GM12865 (cell line): Measurements from ENCODE around the gene HBD.

Source experiments
- DNase-seq: peaks from one replicate; pipeline ENCODE4 v3.0.0; 2010; ENCODE audit warnings: low read depth
- H3K4me3 ChIP-seq: 2 replicates; pipeline ENCODE4 v1.5.1; 2011; ENCODE audit warnings: mild to moderate bottlenecking, low read depth, low read length, control low read depth
- TF ChIP-seq, protein P1 (sequence below): IDR thresholded peaks from 2 replicates; pipeline ENCODE4 v1.5.1; 2011; ENCODE audit warnings: low read length, control low read depth, low read depth, inconsistent platforms; ENCODE audit not compliant: insufficient read depth; ENCODE audit errors: missing control alignments

HBD gene

DNA sequence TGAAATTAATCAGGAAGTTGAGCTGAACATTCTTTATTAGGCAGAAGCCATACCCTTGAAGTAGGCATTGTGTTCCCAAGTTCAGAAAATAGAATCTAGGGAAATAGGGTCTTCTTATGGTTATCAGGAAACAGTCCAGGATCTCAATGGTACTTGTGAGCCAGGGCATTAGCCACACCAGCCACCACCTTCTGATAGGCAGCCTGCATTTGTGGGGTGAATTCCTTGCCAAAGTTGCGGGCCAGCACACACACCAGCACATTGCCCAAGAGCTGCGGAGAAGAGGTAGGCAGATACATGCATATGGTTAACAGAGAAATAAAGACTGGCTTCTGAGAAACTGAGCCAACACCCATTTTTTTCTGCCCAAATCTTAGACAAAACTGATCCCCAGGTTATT lies 1.5 kb downstream of the HBD start:
- TF ChIP-seq, protein P1, sequence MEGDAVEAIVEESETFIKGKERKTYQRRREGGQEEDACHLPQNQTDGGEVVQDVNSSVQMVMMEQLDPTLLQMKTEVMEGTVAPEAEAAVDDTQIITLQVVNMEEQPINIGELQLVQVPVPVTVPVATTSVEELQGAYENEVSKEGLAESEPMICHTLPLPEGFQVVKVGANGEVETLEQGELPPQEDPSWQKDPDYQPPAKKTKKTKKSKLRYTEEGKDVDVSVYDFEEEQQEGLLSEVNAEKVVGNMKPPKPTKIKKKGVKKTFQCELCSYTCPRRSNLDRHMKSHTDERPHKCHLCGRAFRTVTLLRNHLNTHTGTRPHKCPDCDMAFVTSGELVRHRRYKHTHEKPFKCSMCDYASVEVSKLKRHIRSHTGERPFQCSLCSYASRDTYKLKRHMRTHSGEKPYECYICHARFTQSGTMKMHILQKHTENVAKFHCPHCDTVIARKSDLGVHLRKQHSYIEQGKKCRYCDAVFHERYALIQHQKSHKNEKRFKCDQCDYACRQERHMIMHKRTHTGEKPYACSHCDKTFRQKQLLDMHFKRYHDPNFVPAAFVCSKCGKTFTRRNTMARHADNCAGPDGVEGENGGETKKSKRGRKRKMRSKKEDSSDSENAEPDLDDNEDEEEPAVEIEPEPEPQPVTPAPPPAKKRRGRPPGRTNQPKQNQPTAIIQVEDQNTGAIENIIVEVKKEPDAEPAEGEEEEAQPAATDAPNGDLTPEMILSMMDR = no peak
- DNase-seq = no peak

DNA sequence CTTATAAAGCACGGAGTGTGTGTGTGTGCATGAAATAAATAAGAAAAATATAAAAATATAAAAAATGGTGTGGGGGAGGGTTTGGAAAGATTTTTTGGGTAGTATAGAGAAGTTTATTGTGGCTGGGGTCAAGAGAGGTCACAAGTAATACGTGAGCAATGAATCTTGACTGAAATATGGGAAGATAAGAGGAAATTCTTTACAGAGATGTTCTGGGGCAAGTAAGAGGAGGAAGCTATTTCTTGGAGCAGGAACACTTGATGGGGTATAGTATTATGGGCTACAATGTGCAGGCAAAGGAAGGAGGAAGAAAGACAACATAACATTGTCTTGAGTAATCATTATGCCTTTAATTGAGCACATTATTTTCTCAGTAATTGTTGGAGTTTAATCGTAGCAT lies 2.1 kb downstream of the HBD start:
- TF ChIP-seq, protein P1 = no peak
- no peak for DNase-seq
- no peak overlapping the region for H3K4me3 ChIP-seq

More for the DNA sequence above, 1.5 kb downstream of the HBD start:
- H3K4me3 ChIP-seq = no peak overlapping the region

DNA sequence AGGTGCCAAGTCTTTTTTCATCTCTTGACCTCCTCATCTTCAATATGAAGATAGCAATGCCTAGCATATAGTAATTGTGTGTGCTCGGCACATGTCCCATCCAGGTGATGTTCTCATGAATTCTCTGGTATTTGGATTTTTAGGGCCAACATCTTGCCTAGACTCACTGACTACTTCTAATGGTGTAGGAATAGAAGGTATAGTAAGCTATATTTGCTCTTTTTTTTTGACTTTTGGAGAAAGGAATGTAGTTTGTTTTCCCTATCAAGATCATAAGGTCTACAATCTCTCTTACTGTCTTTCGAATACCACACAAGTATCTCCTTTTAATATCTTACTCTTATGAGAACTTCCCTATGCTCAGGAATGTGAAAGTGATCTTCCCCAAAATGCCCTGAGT lies 3.2 kb downstream of the HBD start:
- no peak overlapping the region for H3K4me3 ChIP-seq
- no peak for DNase-seq
- TF ChIP-seq, protein P1 = no peak

DNA sequence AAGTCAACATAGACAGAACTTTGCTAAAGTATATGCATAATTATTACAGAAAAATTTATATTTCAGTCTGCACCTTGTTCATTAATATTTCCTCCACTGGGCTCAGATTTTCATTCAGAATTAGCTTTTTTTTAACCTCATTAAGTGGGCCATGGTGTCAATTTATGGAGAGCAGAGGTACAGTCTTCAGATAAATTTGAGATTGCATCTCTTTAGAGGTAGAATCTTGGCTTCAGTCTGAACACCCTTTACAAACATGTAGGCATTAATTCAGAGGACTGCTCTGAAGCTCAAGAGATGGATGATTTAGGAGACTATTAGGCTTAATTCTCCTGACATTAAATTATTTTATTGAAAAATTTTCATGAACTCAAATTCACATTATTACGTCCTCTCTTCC lies 4.0 kb downstream of the HBD start:
- no peak for DNase-seq
- no peak overlapping the region for H3K4me3 ChIP-seq
- TF ChIP-seq, protein P1 = no peak

DNA sequence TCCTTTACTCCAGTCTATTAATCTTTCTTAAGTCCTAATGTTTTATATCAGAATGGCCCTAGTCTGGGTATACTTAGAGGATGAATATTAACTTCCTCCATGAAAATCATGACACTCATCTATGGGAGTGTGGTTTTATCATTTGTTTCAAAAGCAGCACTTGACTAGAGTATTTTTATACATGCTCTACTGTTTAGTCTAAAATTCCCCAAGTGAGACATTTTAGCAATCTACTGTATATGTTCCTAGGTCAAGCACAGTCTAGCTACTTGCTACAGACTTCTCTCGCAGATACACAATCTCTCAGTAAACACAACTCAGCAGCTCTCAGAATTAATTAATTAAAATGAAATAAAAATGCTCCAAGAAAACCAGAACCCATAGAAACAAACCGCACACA lies 4.5 kb downstream of the HBD start:
- no peak for DNase-seq
- TF ChIP-seq, protein P1 = no peak

DNA sequence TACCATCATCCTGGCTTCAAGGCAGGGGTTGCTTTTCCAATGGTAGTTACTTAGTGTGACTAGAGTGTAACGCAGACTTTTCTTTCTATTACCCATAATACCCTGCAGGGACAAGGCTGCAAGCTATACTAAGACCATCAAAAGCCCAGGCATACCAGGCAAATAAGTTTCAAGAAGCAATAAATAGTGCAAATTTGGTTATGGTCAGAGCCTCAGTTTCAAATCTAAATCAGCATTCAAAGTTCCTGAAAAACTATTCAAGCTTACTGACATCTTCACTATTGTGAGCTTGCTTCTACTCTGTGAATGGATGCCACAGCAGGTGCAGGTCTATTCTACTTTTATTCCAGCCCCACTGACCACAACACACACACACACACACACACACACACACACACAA lies 4.9 kb downstream of the HBD start:
- peak; percentile 5 for DNase-seq
- H3K4me3 ChIP-seq = no peak overlapping the region
- TF ChIP-seq, protein P1 = no peak

More for the DNA sequence above, 4.5 kb downstream of the HBD start:
- no peak overlapping the region for H3K4me3 ChIP-seq

DNA sequence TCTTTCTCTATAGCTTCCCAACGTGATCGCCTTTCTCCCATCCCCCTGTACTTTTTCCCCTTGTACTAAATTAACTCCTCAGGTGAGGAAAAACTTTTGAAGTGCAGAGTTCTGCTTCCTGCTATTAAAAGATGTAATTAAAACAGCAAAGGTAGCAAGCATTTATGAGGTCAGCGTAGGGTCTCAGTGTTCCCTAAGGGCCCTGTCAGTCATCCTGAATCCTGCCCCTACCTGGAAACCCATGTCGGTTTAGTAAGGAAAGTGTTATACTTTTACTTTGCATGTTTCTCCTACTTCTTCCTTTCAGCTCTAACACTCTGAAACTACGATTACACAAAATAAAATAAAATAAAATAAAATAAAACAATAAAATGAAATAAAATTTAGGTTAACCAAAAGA lies 6.2 kb downstream of the HBD start:
- TF ChIP-seq, protein P1 = no peak
- H3K4me3 ChIP-seq = no peak overlapping the region
- DNase-seq = no peak
